ENCODE results near the gene CD320. TPM values are rescaled to one million over a fixed set of nuclear protein-coding genes. Genes with fewer than 3 reads are reported as not detected.
A peak's percentile ranks its signal among the peaks of the same experiment; 100 is the strongest.

Gene CD320
- total RNA-seq, 4 donors from 2014 or later: 11.8 to 41.0 (median 22.3) TPM

- Histone ChIP-seq H3K27ac (no peak overlapping the region), H3K4me1 (peaks cover 37% of the 10 kb centered on the region), H3K27me3 (peaks cover 41% of the 10 kb centered on the region), H3K4me3 (no peak overlapping the region), H3K36me3 (no peaks in the 10 kb centered on the region), H3K9me3 (no peaks in the 10 kb centered on the region)
- WGBS: 62% methylated on average over 6 of the region's 6 CpGs
- TF ChIP-seq, protein P1, sequence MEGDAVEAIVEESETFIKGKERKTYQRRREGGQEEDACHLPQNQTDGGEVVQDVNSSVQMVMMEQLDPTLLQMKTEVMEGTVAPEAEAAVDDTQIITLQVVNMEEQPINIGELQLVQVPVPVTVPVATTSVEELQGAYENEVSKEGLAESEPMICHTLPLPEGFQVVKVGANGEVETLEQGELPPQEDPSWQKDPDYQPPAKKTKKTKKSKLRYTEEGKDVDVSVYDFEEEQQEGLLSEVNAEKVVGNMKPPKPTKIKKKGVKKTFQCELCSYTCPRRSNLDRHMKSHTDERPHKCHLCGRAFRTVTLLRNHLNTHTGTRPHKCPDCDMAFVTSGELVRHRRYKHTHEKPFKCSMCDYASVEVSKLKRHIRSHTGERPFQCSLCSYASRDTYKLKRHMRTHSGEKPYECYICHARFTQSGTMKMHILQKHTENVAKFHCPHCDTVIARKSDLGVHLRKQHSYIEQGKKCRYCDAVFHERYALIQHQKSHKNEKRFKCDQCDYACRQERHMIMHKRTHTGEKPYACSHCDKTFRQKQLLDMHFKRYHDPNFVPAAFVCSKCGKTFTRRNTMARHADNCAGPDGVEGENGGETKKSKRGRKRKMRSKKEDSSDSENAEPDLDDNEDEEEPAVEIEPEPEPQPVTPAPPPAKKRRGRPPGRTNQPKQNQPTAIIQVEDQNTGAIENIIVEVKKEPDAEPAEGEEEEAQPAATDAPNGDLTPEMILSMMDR (IDR thresholded peaks at IDR 0.05): no peak
- no peak for TF ChIP-seq POLR2AphosphoS5 (IDR thresholded peaks at IDR 0.05)
- TF ChIP-seq EP300 (IDR thresholded peaks at IDR 0.05): no peak
- TF ChIP-seq POLR2A (IDR thresholded peaks at IDR 0.05): no peak
- no peak for DNase-seq (ENCODE audit: low spot score in 2 of 2)
These were observed 30.7 kb upstream of the CD320 start for GRCh38 chr19:8338835-8339234.

- Histone ChIP-seq H3K27me3 (peaks cover 48% of the 10 kb centered on the region), H3K4me3 (no peak overlapping the region), H3K4me1 (peaks cover 33% of the 10 kb centered on the region), H3K9me3 (no peaks in the 10 kb centered on the region), H3K36me3 (no peaks in the 10 kb centered on the region), H3K27ac (no peak overlapping the region)
- TF ChIP-seq POLR2AphosphoS5 (IDR thresholded peaks at IDR 0.05) (no peak), EP300 (IDR thresholded peaks at IDR 0.05) (no peak), POLR2A (IDR thresholded peaks at IDR 0.05) (no peak)
- TF ChIP-seq, protein P1 (IDR thresholded peaks at IDR 0.05): no peak
- no peak for DNase-seq (ENCODE audit: low spot score in 2 of 2)
- 81% methylated on average over 7 of the region's 7 CpGs for WGBS
These were observed 29.6 kb upstream of the CD320 start for GRCh38 chr19:8337728-8338127.

GRCh38 chr19:8336660-8337059, 28.5 kb upstream of the CD320 start:
- H3K4me3 ChIP-seq: no peak overlapping the region
- no peaks in the 10 kb centered on the region for H3K9me3 ChIP-seq
- TF ChIP-seq POLR2AphosphoS5 (IDR thresholded peaks at IDR 0.05) (no peak), EP300 (IDR thresholded peaks at IDR 0.05) (no peak), POLR2A (IDR thresholded peaks at IDR 0.05) (no peak)
- TF ChIP-seq, protein P1 (IDR thresholded peaks at IDR 0.05): no peak
- H3K27me3 ChIP-seq: peaks cover 44% of the 10 kb centered on the region
- DNase-seq (ENCODE audit: low spot score in 2 of 2): no peak
- no peaks in the 10 kb centered on the region for H3K36me3 ChIP-seq
- 52% methylated on average over 8 of the region's 8 CpGs for WGBS
- H3K4me1 ChIP-seq: peaks cover 27% of the 10 kb centered on the region
- H3K27ac ChIP-seq: no peak overlapping the region

DNA sequence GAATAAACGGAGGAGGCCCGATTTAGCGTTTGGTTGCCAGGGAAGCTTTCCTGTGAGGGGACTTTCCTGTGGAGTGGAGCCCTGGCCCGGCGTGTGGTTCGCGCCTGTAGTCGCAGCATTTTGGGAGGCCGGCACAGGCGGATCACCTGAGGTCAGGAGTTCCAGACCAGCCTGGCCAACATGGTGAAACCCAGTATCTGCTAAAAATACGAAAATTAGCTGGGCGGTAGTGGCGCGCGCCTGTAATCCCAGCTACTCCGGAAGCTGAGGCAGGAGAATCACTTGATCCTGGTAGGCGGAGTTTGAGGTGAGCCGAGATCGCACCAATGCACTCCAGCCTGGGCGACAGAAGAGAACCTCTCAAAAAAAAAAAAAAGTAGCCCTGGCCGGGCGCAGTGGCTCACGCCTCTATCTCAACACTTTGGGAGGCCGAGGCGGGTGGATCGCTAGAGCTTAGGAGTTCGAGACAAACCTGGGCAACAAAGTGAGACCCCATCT, 28.0 kb upstream of the CD320 start:
- Histone ChIP-seq H3K4me1 (peaks cover 27% of the 10 kb centered on the region), H3K27ac (no peak overlapping the region), H3K36me3 (no peaks in the 10 kb centered on the region), H3K4me3 (peak overlapping the region; percentile 52), H3K9me3 (no peaks in the 10 kb centered on the region), H3K27me3 (peaks cover 44% of the 10 kb centered on the region)
- TF ChIP-seq POLR2AphosphoS5 (IDR thresholded peaks at IDR 0.05) (no peak), EP300 (IDR thresholded peaks at IDR 0.05) (no peak), POLR2A (IDR thresholded peaks at IDR 0.05) (no peak)
- TF ChIP-seq, protein P1 (IDR thresholded peaks at IDR 0.05): no peak
- DNase-seq (ENCODE audit: low spot score in 2 of 2): no peak
- WGBS: 26% methylated on average over 20 of the region's 27 CpGs

- 8% methylated on average over 39 of the region's 79 CpGs for WGBS
- Histone ChIP-seq H3K36me3 (no peaks in the 10 kb centered on the region), H3K27ac (no peak overlapping the region), H3K27me3 (peaks cover 42% of the 10 kb centered on the region), H3K9me3 (no peaks in the 10 kb centered on the region), H3K4me3 (peak overlapping the region; percentile 52), H3K4me1 (peaks cover 27% of the 10 kb centered on the region)
- DNase-seq (ENCODE audit: low spot score in 2 of 2): no peak
- no peak for TF ChIP-seq POLR2A (IDR thresholded peaks at IDR 0.05)
- TF ChIP-seq, protein P1 (IDR thresholded peaks at IDR 0.05): peak in 1 of 2 donors; percentile 17
These were observed 27.3 kb upstream of the CD320 start for GRCh38 chr19:8335343-8336071.
